ENCODE measurements around the gene MINK1.

MINK1 gene

DNA sequence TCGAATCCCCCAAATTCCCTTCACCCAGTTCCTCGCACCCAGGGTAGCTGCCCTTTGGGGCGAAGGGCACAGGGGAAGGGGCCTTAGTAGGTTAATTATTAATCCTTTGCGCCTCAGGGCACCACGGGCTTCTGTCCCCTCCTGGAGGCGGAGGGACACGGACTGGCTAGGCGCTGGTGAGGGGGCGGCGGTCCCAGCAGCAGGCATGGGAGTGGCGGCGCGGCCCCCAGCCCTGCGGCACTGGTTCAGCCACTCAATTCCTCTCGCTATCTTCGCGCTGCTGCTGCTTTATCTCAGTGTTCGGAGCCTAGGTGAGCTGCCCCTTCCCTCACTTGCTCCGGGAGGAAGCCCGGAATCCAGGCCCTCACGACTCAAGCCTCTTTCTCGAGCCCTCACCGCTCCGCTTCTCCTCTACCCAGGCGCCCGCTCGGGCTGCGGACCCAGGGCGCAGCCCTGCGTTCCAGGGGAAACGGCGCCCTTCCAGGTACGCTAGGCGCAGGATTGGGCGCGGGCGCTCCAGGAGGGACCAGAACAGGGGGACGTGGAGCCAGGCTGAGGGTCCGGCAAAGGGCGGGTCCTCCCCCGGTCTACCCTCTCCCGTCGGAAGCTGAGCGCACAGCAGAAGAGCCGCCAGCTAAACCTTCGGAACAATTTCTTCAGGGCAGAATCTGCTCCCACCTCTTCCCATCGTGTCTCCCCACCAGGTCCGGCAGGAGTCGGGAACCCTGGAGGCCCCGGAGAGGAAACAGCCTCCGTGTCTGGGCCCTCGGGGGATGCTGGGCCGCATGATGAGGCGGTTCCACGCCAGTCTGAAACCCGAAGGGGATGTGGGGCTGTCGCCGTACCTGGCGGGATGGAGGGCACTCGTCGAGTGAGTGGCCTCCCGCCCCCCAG, 44.1 kb upstream of the MINK1 start, which contains the start of gene GLTPD2:
TSS of gene GLTPD2 (plus strand) at position 158 of the 894 bp plus-strand sequence. CDS start at position 206, 48 bp downstream.
- no peak for DNase-seq (ENCODE audit: low spot score)
- TF ChIP-seq, protein P1, sequence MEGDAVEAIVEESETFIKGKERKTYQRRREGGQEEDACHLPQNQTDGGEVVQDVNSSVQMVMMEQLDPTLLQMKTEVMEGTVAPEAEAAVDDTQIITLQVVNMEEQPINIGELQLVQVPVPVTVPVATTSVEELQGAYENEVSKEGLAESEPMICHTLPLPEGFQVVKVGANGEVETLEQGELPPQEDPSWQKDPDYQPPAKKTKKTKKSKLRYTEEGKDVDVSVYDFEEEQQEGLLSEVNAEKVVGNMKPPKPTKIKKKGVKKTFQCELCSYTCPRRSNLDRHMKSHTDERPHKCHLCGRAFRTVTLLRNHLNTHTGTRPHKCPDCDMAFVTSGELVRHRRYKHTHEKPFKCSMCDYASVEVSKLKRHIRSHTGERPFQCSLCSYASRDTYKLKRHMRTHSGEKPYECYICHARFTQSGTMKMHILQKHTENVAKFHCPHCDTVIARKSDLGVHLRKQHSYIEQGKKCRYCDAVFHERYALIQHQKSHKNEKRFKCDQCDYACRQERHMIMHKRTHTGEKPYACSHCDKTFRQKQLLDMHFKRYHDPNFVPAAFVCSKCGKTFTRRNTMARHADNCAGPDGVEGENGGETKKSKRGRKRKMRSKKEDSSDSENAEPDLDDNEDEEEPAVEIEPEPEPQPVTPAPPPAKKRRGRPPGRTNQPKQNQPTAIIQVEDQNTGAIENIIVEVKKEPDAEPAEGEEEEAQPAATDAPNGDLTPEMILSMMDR (IDR thresholded peaks at IDR 0.05; ENCODE audit: extremely low read depth, insufficient read depth, missing control alignments), result no peak
- in situ Hi-C loops (cut with MboI; ENCODE audit: low pct_unique_long_range_greater_than_20kb, low sequenced_read_pairs, unreplicated experiment), result no loop called here

DNA sequence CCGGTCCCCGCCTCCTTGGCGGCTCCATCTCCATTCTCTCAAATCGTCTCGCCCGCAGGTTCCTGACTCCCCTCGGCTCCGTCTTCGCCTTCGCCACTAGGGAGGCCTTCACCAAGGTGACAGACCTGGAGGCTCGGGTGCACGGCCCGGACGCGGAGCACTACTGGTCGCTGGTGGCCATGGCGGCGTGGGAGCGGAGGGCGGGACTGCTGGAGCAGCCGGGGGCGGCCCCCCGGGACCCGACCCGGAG, 43.5 kb upstream of the MINK1 start:
- no peak for DNase-seq (ENCODE audit: low spot score)
- in situ Hi-C loops (cut with MboI; ENCODE audit: low pct_unique_long_range_greater_than_20kb, low sequenced_read_pairs, unreplicated experiment), result no loop called here
- TF ChIP-seq, protein P1 (IDR thresholded peaks at IDR 0.05; ENCODE audit: extremely low read depth, insufficient read depth, missing control alignments), result no peak

DNA sequence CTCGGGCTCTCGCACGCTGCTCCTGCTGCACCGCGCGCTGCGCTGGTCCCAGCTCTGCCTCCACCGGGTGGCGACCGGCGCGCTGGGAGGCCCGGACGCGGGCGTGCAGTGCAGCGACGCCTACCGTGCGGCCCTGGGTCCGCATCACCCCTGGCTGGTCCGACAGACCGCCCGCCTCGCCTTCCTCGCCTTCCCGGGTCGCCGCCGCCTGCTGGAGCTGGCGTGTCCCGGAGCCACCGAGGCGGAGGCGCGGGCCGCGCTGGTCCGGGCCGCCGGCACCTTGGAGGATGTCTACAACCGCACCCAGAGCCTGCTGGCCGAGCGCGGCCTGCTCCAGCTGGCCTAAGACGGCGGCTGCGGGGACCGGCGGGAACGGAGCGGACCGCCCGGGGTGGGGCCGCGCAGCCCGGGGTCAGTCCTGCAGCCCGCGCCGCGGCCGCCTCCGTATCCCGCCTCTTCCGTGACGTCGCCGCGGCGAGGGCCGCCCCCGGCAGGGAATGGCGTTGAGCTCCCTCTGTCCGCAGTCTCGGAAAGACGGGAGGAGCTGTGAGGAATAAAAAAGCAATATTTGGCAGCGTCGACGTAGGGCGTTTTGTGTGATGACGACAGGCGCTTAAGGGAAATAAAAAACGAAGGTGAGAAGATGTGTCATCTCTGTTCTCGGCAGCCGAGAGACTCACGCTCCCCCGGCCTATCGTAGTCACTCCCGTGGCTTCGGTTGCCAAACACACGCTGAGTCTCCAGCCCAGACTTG, 43.0 kb upstream of the MINK1 start:
- in situ Hi-C loops (cut with MboI; ENCODE audit: low pct_unique_long_range_greater_than_20kb, low sequenced_read_pairs, unreplicated experiment), result no loop called here
- TF ChIP-seq, protein P1 (IDR thresholded peaks at IDR 0.05; ENCODE audit: extremely low read depth, insufficient read depth, missing control alignments), result peak; percentile 91
- peak; percentile 97 for DNase-seq (ENCODE audit: low spot score)

DNA sequence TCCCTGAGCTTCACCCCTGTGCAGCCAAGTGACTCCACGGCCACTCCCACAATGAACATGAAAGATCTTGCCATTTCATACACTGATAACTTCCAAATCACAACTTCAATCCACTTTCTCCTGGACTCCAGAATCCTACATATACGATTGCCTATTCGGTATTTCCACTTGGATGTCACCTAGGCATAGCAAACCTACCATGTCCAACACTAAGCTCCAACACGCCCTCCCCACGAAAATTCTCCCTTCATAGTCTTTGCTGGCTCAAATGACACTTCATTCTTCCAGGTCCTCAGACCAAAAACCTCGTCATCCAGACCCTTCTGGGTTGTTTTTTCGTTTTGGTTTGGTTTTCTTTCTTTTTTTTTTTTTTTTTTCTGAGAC, 42.4 kb upstream of the MINK1 start:
- TF ChIP-seq, protein P1 (IDR thresholded peaks at IDR 0.05; ENCODE audit: extremely low read depth, insufficient read depth, missing control alignments), result no peak
- in situ Hi-C loops (cut with MboI; ENCODE audit: low pct_unique_long_range_greater_than_20kb, low sequenced_read_pairs, unreplicated experiment), result no loop called here
- no peak for DNase-seq (ENCODE audit: low spot score)

DNA sequence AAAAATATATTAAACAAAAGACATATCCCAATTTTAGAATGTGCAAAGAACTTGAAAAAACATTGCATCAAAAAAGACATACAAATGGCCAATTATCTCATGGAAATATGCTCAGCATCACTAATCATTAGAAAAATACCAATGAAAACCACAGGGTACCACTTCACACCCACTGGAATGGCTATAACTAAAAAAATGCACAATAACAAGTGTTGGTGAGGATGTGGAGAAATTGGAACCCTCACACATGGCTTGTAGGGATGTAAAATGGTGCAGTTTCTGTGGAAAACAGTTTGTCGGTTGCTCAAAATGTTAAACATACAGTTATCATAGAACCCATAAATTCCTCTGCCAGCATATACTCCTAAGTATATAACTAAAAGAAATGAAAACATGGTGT, 38.0 kb upstream of the MINK1 start:
- DNase-seq (ENCODE audit: low spot score), result no peak
- TF ChIP-seq, protein P1 (IDR thresholded peaks at IDR 0.05; ENCODE audit: extremely low read depth, insufficient read depth, missing control alignments), result no peak
- in situ Hi-C loops (cut with MboI; ENCODE audit: low pct_unique_long_range_greater_than_20kb, low sequenced_read_pairs, unreplicated experiment), result no loop called here

DNA sequence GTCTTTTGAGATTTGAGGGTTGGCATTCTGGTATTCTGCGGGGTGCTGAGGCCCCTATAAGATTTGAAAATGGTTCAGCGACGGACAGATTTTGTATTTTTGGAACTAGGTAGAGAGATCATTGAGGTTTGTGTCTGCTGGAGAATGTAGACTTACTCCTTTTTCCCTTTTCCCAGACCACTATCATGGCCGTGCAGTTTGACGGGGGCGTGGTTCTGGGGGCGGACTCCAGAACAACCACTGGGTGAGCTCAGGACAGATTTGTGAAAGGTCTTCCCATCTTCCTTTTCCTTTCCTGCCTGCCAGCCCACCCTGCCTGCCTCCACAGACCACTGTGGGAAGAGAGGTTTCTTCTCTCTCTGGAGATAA, 36.6 kb upstream of the MINK1 start:
- no peak for DNase-seq (ENCODE audit: low spot score)
- in situ Hi-C loops (cut with MboI; ENCODE audit: low pct_unique_long_range_greater_than_20kb, low sequenced_read_pairs, unreplicated experiment), result no loop called here
- TF ChIP-seq, protein P1 (IDR thresholded peaks at IDR 0.05; ENCODE audit: extremely low read depth, insufficient read depth, missing control alignments), result no peak

All from GM13977 (cell line).